Neuronal stem cell (in vitro differentiated cells): Measurements from ENCODE around the gene FAM120C.

Source experiments
- DNase-seq: peaks from one replicate; pipeline ENCODE4 v3.0.0-alpha.2; 2013; ENCODE audit warnings: low spot score
- H2AFZ ChIP-seq: one replicate; pipeline ENCODE4 v1.6.1; 2013; ENCODE audit warnings: mild to moderate bottlenecking, low read length, inconsistent platforms
- H2AK5ac ChIP-seq: 2 replicates; pipeline ENCODE4 v1.6.1; 2013; ENCODE audit warnings: low read depth, mild to moderate bottlenecking, inconsistent platforms, low read length, moderate library complexity, mixed read lengths
- H2BK120ac ChIP-seq: 2 replicates; pipeline ENCODE4 v1.6.1; 2013; ENCODE audit warnings: low read depth, mild to moderate bottlenecking, inconsistent platforms, low read length, moderate library complexity, mixed read lengths
- H2BK12ac ChIP-seq: one replicate; pipeline ENCODE4 v1.6.1; 2013; ENCODE audit warnings: low read length, inconsistent platforms
- H2BK15ac ChIP-seq: 2 replicates; pipeline ENCODE4 v1.6.1; 2013; ENCODE audit warnings: mild to moderate bottlenecking, low read length, inconsistent platforms, mixed read lengths
- H2BK5ac ChIP-seq: one replicate; pipeline ENCODE4 v1.6.1; 2013; ENCODE audit warnings: inconsistent platforms, mild to moderate bottlenecking, low read length, moderate library complexity
- H3K14ac ChIP-seq: one replicate; pipeline ENCODE4 v1.6.1; 2013; ENCODE audit warnings: low read length, inconsistent platforms
- H3K18ac ChIP-seq: 2 replicates; pipeline ENCODE4 v1.6.1; 2013; ENCODE audit warnings: low read length, inconsistent platforms
- H3K23ac ChIP-seq: 2 replicates; pipeline ENCODE4 v1.6.1; 2013; ENCODE audit warnings: low read depth, mild to moderate bottlenecking, mixed read lengths, low read length, inconsistent platforms; ENCODE audit not compliant: poor library complexity
- H3K27ac ChIP-seq: replicated peaks from 3 replicates; pipeline ENCODE4 v1.5.1; 2013; ENCODE audit warnings: low read length, inconsistent platforms
- H3K27me3 ChIP-seq, 3 experiments: 2 replicates each; pipeline ENCODE4 v1.6.1; 2013; ENCODE audit warnings: low read length in 3 of 3, mild to moderate bottlenecking in 2 of 3, inconsistent platforms in 1 of 3, low read depth in 1 of 3, mixed read lengths in 1 of 3, moderate library complexity in 1 of 3; ENCODE audit not compliant: control insufficient read depth in 3 of 3, insufficient read depth in 3 of 3
- H3K36me3 ChIP-seq, 2 donors: replicated peaks in 1 of 2; 2 replicates each; pipeline ENCODE4 v1.6.1; 2013; ENCODE audit warnings: low read length in 2 of 2; ENCODE audit not compliant: control insufficient read depth in 2 of 2, insufficient read depth in 2 of 2
- H3K4ac ChIP-seq: 2 replicates; pipeline ENCODE4 v1.6.1; 2013; ENCODE audit warnings: inconsistent platforms, mild to moderate bottlenecking, low read length, moderate library complexity
- H3K4me1 ChIP-seq, 2 donors: 1 replicate in 1 of 2; 2 replicates in 1 of 2; pipeline ENCODE4 v1.6.1; 2013; ENCODE audit warnings: low read length in 2 of 2, low read depth in 1 of 2; ENCODE audit not compliant: control insufficient read depth in 2 of 2, insufficient read depth in 1 of 2
- H3K4me2 ChIP-seq: one replicate; pipeline ENCODE4 v1.6.1; 2013; ENCODE audit warnings: mild to moderate bottlenecking, low read length, inconsistent platforms; ENCODE audit not compliant: insufficient read depth, poor library complexity, severe bottlenecking
- H3K4me3 ChIP-seq, 2 donors: 2 replicates each; pipeline ENCODE4 v1.5.1; 2013; ENCODE audit warnings: low read length in 2 of 2, mild to moderate bottlenecking in 2 of 2, inconsistent platforms in 1 of 2, moderate library complexity in 1 of 2
- H3K79me1 ChIP-seq: one replicate; pipeline ENCODE4 v1.6.1; 2013; ENCODE audit warnings: low read depth, mild to moderate bottlenecking, inconsistent platforms, low read length, moderate library complexity
- H3K9ac ChIP-seq: one replicate; pipeline ENCODE4 v1.6.1; 2013; ENCODE audit warnings: mild to moderate bottlenecking, low read depth, low read length, inconsistent platforms; ENCODE audit not compliant: poor library complexity
- H3K9me3 ChIP-seq, 2 donors: replicated peaks in 1 of 2; 2 replicates each; pipeline versions ENCODE3 to v1.6.1; 2013; ENCODE audit warnings: low read length in 2 of 2, mild to moderate bottlenecking in 2 of 2, inconsistent platforms in 1 of 2, low read depth in 1 of 2, mixed read lengths in 1 of 2, moderate library complexity in 1 of 2; ENCODE audit not compliant: control insufficient read depth in 2 of 2, insufficient read depth in 1 of 2
- H4K8ac ChIP-seq: one replicate; pipeline ENCODE4 v1.6.1; 2013; ENCODE audit warnings: low read depth, mild to moderate bottlenecking, inconsistent platforms, low read length, moderate library complexity
- H4K91ac ChIP-seq: one replicate; pipeline ENCODE4 v1.6.1; 2013; ENCODE audit warnings: low read length, low read depth, mild to moderate bottlenecking, inconsistent platforms; ENCODE audit not compliant: poor library complexity
- whole genome bisulfite sequencing, 2 donors: extraction: QIAGEN DNeasy Blood & Tissue Kit; methylation state at CpG; one replicate each; pipeline ENCODE4 v1.1.7; 2013; ENCODE audit warnings: missing lambda C conversion rate in 2 of 2, mixed read lengths in 1 of 2; ENCODE audit not compliant: insufficient read length in 2 of 2, insufficient replicate concordance in 1 of 2; ENCODE audit errors: extremely low coverage in 2 of 2; 5-methylcytosine and 5-hydroxymethylcytosine counted together

FAM120C gene

GRCh38 chrX:54045563-54046228 is 137.4 kb downstream of the FAM120C start:
- Histone ChIP-seq H3K4me3 (peak overlapping the region in 1 of 2 donors; percentile 49), H2BK5ac (no peak overlapping the region), H3K79me1 (no peaks in the 10 kb centered on the region), H2BK15ac (no peak overlapping the region), H3K9me3 (no peaks in the 10 kb centered on the region), H2AFZ (peak overlapping the region; percentile 75), H3K4me2 (no peak overlapping the region), H3K27ac (peak overlapping the region; percentile 97), H2BK12ac (no peak overlapping the region), H4K91ac (no peak overlapping the region), H3K9ac (no peak overlapping the region), H4K8ac (no peak overlapping the region), H3K18ac (no peak overlapping the region), H2AK5ac (no peak overlapping the region), H3K14ac (no peak overlapping the region), H3K4ac (no peak overlapping the region), H2BK120ac (no peak overlapping the region), H3K23ac (no peak overlapping the region), H3K4me1 (peaks cover 3% of the 10 kb centered on the region in 2 donors), H3K36me3 (peaks cover 0 to 10% of the 10 kb centered on the region in 2 donors), H3K27me3 (no peaks in the 10 kb centered on the region)
- WGBS, 2 donors = no CpG with 5 or more reads among the region's 12 CpGs
- no peak for DNase-seq

GRCh38 chrX:54044877-54045338 is 138.1 kb downstream of the FAM120C start:
- H2BK12ac ChIP-seq = no peak overlapping the region
- peaks cover 3% of the 10 kb centered on the region in 2 donors for H3K4me1 ChIP-seq
- no peak overlapping the region for H3K14ac ChIP-seq
- H3K4me2 ChIP-seq = peak overlapping the region; percentile 45
- H4K8ac ChIP-seq = no peak overlapping the region
- no peak overlapping the region for H2BK15ac ChIP-seq
- H2AK5ac ChIP-seq = no peak overlapping the region
- H3K27ac ChIP-seq = peak overlapping the region; percentile 97
- H2AFZ ChIP-seq = peak overlapping the region; percentile 75
- H3K18ac ChIP-seq = peak overlapping the region; percentile 57
- no peak overlapping the region for H3K23ac ChIP-seq
- H3K9ac ChIP-seq = peak overlapping the region; percentile 84
- H3K36me3 ChIP-seq = peaks cover 0 to 18% of the 10 kb centered on the region in 2 donors
- H2BK120ac ChIP-seq = no peak overlapping the region
- no peaks in the 10 kb centered on the region for H3K9me3 ChIP-seq
- peak overlapping the region; percentile 49 to 77 for H3K4me3 ChIP-seq
- no peaks in the 10 kb centered on the region for H3K27me3 ChIP-seq
- DNase-seq = no peak
- no peaks in the 10 kb centered on the region for H3K79me1 ChIP-seq
- H3K4ac ChIP-seq = no peak overlapping the region
- no peak overlapping the region for H4K91ac ChIP-seq
- H2BK5ac ChIP-seq = no peak overlapping the region
- no CpG with 5 or more reads among the region's 10 CpGs for WGBS, 2 donors

DNA sequence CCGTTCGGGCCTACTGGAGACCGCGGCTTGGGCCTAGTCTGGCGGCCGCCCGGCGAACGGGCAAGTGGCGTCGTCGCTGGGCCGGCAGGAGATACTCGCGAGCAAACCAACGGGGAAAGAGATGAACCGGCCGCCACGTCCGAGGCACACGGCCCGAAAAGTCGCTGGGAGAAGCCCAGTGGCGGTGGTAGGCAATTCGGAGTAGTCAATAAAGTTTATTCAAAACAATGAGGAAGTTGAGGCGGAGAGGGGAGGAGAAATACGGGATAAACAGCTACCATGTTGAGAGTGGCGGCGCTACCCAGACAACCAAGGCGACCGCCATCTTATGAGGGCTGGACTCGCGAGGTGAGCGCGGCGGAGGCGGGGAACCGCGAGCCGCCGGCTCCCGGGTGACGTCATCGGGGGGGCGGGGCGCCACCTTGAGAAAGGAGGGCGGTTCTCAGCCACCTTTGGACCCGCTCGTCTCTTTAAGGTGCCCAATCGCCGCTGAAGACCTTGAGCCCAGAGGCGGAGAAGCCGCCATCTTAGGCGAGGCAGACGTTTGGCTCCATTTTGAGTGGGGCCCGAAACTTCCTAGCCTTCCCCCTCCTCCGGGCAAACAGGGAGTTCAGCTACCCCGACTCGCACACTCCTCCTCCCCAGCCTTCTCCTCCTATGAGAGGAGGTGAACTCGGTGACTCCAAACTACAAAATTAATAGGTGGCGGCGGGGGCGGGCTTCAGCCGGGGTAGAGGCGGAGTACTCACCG is 138.8 kb downstream of the FAM120C start, which contains the start of gene PHF8:
TSS of gene PHF8 (minus strand) at position 348 of the 751 bp plus-strand sequence. CDS start 1,745 bp downstream, outside the sequence.
- Histone ChIP-seq H2BK15ac (no peak within 1 kb of the TSS), H3K4me2 (peak within 1 kb of the TSS; percentile 45), H3K23ac (no peak within 1 kb of the TSS), H2BK12ac (no peak within 1 kb of the TSS), H2BK120ac (peak within 1 kb of the TSS; percentile 87), H3K14ac (no peak within 1 kb of the TSS), H3K9ac (peak within 1 kb of the TSS; percentile 84), H4K91ac (no peak within 1 kb of the TSS), H4K8ac (no peak within 1 kb of the TSS), H2BK5ac (no peak within 1 kb of the TSS), H2AFZ (peak within 1 kb of the TSS; percentile 93), H3K9me3 (no peaks in the 10 kb centered on the region), H3K4ac (no peak within 1 kb of the TSS), H3K4me3 (peak within 1 kb of the TSS; percentile 69 to 84), H3K18ac (peak within 1 kb of the TSS; percentile 96), H2AK5ac (no peak within 1 kb of the TSS), H3K4me1 (peaks cover 3% of the 10 kb centered on the region in 2 donors), H3K79me1 (no peaks in the 10 kb centered on the region), H3K36me3 (peaks cover 0 to 24% of the 10 kb centered on the region in 2 donors), H3K27ac (peak within 1 kb of the TSS; percentile 97), H3K27me3 (no peaks in the 10 kb centered on the region)
- peak; percentile 92 for DNase-seq
- no CpG with 5 or more reads among the region's 66 CpGs for WGBS, 2 donors
